ENCODE results near the gene COMT. TPM values are rescaled to one million over a fixed set of nuclear protein-coding genes. Genes with fewer than 3 reads are reported as not detected.
"Not testable (repeated sequence)": the region's sequence is repeated elsewhere in the genome, so short reads cannot be mapped to it uniquely, and the experiment has no call there.

Gene COMT
- total RNA-seq, 1 donor from 2014 or later: 175 TPM

DNA sequence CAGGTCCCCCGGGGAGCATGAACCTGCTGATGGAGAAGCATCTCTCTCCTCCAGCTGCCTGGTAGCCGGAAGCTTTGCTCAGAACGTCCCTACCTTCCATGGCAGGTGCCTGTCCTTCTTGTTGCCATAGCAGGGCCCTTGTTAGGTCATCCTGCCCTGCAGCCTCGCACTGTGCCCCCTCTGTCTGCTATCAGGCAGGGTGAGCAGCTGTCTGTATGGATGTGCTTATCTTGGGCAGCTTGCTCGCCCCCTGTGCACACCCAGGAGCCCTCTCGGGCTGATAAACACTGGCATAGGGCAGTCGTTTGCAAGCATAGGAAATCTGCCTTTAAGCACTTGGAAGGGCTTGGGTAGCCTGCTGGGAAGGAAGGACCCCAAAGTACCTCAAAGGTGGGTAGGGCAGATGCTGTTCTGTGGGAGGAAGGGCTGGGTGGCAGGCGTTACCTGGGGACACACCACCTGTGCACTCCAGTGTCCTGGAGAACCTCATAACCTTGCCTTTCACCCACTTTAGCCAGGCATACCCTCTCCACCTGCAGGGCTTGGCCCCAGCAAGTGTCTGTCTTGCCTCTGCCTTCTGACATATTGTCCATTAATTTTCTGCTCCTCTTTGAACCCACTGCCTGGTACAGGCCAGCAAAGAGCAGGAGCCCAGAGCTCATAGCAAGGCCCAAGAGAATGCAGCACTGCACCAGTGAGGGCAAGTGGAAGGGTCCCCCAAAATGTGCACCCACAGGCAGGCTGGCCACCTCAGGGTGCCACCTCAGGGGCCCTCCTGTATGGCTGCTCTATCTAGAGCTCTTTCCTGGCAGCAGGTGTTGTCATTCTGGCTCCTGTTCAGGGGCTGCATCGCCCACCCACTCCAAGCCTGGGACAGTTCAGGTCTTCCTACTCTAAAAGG is 8.0 kb upstream of the COMT start:
- ATAC-seq: no peak
- no peak overlapping the region for H3K27ac ChIP-seq
- TF ChIP-seq, protein P1, sequence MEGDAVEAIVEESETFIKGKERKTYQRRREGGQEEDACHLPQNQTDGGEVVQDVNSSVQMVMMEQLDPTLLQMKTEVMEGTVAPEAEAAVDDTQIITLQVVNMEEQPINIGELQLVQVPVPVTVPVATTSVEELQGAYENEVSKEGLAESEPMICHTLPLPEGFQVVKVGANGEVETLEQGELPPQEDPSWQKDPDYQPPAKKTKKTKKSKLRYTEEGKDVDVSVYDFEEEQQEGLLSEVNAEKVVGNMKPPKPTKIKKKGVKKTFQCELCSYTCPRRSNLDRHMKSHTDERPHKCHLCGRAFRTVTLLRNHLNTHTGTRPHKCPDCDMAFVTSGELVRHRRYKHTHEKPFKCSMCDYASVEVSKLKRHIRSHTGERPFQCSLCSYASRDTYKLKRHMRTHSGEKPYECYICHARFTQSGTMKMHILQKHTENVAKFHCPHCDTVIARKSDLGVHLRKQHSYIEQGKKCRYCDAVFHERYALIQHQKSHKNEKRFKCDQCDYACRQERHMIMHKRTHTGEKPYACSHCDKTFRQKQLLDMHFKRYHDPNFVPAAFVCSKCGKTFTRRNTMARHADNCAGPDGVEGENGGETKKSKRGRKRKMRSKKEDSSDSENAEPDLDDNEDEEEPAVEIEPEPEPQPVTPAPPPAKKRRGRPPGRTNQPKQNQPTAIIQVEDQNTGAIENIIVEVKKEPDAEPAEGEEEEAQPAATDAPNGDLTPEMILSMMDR (IDR thresholded peaks at IDR 0.05): no peak
- no peak overlapping the region for H3K4me3 ChIP-seq
- H3K36me3 ChIP-seq: no peaks in the 10 kb centered on the region
- DNase-seq: peak; percentile 42
- H3K27me3 ChIP-seq: no peaks in the 10 kb centered on the region
- H3K4me1 ChIP-seq: peaks cover 25% of the 10 kb centered on the region
- intact Hi-C loops (cut with DNase I): no loop called here
- H3K9me3 ChIP-seq: no peaks in the 10 kb centered on the region

DNA sequence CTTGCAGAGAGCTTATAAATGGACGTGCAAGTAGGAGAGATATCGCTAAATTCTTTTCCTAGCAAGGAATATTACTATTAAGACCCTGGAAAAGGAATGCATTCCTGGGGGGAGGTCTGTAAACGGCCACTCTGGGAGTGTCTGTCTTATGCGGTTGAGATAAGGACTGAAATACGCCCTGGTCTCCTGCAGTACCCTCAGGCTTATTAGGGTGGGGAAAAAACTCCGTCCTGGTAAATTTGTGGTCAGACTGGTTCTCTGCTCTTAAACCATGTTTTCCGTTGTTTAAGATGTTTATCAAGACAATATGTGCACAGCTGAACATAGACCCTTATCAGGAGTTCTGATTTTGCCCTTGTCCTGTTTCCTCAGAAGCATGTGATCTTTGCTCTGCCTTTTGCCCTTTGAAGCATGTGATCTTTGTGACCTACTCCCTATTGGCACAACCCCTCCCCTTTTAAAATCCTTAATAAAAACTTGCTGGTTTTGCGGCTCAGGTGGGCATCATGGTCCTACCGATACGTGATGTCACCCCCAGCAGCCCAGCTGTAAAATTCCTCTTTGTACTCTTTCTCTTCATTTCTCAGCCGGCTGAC is 6.4 kb upstream of the COMT start:
- intact Hi-C loops (cut with DNase I); H3K27ac ChIP-seq; H3K27me3 ChIP-seq; ATAC-seq; H3K36me3 ChIP-seq; H3K9me3 ChIP-seq; DNase-seq; H3K4me3 ChIP-seq: not testable (repeated sequence)
- peaks cover 26% of the 10 kb centered on the region for H3K4me1 ChIP-seq

DNA sequence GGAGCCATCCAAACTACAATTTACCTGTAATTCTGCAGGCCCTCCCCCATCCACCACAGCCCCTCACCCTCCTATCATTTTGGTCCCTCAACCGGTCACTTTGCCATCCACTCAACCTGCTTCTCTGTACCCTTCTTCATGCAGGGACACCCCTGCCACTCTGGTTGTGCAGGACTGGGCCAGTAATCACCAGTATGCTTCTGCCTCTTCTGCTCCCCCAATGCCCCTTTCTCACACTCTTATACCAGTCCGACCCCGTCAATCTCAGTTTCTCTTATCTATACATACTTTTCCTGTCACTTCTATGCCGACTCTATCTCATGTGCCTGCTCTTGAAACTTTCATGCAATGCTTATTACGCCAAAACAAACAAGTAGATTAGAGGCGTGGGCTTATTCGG is 5.1 kb upstream of the COMT start:
- no peak overlapping the region for H3K4me3 ChIP-seq
- H3K27me3 ChIP-seq: no peaks in the 10 kb centered on the region
- intact Hi-C loops (cut with DNase I): no loop called here
- no peaks in the 10 kb centered on the region for H3K9me3 ChIP-seq
- no peaks in the 10 kb centered on the region for H3K36me3 ChIP-seq
- peaks cover 33% of the 10 kb centered on the region for H3K4me1 ChIP-seq
- ATAC-seq: no peak
- DNase-seq: no peak
- TF ChIP-seq, protein P1 (IDR thresholded peaks at IDR 0.05): no peak
- H3K27ac ChIP-seq: peak overlapping the region; percentile 72

DNA sequence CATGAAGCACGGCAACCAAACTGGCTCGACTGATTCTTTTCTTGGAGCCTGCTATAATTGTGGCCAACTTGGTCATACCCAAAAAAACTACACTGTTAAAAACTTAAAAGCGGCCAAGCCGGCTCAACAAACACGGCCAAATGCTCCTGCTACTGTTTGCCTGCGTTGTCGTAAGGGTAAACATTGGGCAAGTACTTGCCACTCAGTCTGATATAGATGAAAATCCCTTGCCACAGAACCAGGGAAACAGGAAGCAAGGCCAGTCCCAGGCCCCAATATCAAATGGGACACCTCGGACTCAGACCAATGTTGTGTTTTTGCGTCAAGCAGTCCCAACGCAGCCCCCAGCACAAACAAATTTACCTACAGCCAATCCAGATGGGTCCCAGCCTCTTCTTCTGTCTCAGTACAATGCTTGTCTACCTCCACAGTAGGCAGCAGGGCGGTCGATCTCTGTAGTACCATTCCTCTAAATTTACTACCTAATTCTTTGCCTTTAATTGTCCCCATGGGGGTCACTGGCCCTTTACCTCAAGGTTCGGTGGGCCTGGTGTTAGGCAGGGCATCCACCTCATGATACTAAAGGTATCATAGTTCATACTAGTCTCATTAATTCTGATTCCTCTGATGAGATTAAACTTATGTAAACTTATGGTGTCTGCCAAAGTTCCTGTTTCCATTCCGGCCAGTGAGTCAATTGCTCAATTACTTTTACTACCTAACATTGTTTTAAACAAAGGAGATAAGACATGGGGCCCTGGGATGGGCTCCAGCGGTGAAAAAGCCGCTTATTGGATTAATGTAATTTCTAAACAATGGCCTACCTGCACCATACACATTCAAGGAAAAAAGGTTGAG is 3.7 kb upstream of the COMT start:
- DNase-seq (peak; percentile 64), ATAC-seq (peak; percentile 14)
- H3K36me3 ChIP-seq: no peaks in the 10 kb centered on the region
- H3K4me3 ChIP-seq: no peak overlapping the region
- no peaks in the 10 kb centered on the region for H3K9me3 ChIP-seq
- intact Hi-C loops (cut with DNase I): no loop called here
- peak overlapping the region; percentile 72 for H3K27ac ChIP-seq
- TF ChIP-seq, protein P1 (IDR thresholded peaks at IDR 0.05): no peak
- peaks cover 37% of the 10 kb centered on the region for H3K4me1 ChIP-seq
- no peaks in the 10 kb centered on the region for H3K27me3 ChIP-seq

DNA sequence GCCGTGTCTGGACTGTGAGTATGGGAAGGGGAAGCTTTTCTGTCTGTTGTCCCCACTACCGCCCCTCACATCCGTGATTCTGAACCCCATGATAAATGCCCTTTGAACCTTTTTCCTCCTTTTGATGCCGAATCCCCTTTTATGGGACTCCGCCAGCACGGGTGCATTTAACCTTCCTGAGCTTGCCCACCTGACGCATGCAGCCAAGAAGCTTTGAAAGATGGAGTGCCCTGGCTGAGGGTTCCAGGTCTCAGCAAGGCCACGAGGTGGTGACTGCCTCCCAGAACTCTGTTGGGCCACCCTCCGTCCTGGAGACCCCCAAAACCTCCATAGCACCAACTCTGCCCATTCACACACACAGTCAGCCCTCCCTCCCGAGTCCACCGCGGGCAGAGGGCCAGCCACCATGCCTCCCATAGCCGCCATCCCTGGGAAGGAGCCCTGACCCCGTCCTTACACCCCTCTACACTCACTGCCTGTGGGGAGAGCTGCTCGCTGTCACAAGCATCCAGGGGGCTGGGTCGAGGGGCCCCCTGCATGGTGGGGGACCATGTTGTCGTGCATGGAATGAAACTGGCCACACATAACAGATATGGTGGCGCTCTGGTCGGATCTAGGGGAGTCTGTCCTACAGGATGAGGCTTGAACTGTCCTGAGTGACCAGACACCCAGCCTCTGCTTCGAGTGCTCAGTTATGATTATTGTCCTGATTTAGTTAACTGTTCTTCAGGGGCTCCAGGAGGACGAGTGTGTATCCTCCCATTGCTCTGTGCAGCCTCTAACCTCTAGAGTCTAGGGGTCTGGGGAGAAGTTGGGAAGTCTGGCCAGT is 822 bp upstream of the COMT start:
- Histone ChIP-seq H3K4me1 (peaks cover 43% of the 10 kb centered on the region), H3K27ac (peak overlapping the region; percentile 96), H3K36me3 (no peaks in the 10 kb centered on the region), H3K4me3 (peak overlapping the region; percentile 88), H3K27me3 (no peaks in the 10 kb centered on the region), H3K9me3 (no peaks in the 10 kb centered on the region)
- TF ChIP-seq, protein P1 (IDR thresholded peaks at IDR 0.05): no peak
- DNase-seq (peak; percentile 64), ATAC-seq (peak; percentile 1)
- intact Hi-C loops (cut with DNase I): no loop called here
